Aortic smooth muscle cell (primary cell): ENCODE data around the gene APOC3. TPM values are rescaled to one million over a fixed set of nuclear protein-coding genes. Genes with fewer than 3 reads are reported as not detected.

ENCODE experiments used
- total RNA-seq: library from RNA; depleted of rRNA; stranded (reverse); fragments of >200 nt; gene quantifications from 2 replicates; pipeline ENCODE4 v1.2.3, GENCODE V29; 2014

Gene APOC3
- not detected in 2 replicates for total RNA-seq

DNA sequence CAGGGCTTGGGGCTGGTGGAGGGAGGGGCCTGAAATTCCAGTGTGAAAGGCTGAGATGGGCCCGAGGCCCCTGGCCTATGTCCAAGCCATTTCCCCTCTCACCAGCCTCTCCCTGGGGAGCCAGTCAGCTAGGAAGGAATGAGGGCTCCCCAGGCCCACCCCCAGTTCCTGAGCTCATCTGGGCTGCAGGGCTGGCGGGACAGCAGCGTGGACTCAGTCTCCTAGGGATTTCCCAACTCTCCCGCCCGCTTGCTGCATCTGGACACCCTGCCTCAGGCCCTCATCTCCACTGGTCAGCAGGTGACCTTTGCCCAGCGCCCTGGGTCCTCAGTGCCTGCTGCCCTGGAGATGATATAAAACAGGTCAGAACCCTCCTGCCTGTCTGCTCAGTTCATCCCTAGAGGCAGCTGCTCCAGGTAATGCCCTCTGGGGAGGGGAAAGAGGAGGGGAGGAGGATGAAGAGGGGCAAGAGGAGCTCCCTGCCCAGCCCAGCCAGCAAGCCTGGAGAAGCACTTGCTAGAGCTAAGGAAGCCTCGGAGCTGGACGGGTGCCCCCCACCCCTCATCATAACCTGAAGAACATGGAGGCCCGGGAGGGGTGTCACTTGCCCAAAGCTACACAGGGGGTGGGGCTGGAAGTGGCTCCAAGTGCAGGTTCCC lies at the start of gene APOC3:
Gene APOC3, plus strand, starts transcription at position 383 of the 659 bp plus-strand sequence. CDS start 676 bp downstream, outside the sequence.

DNA sequence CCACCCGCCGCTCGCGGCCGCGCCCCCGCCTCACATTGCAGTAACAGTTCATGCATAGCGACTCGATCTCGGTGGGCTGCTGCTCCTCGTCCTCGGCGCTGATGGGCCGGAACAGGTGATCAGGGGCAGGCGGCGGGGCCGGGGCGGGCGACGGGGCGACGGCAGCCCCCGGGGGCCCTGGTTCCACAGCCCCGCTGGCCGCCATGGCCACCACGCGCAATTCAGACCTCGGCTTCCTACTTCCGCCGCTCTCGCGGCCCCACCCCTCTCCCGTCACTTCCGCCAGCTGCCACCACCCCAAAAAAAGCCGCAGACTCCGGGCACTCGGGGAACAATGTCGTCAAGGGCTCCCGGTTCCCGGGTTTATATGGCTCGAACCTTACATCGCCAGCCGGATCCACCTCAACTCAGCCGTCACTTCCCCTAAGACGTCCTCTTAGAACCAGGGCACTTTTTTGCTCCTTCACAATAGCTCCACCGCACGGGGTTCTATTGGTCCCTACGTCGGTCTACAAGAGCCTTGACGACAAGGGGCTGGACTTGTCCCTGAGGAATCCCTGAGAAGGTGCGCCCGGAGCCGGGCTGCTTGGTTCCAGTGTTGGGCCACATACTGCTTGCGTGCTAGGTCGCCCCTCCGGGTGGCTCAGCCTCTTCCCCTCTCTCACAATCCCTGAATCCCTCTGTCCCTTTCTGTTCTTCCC lies 41.8 kb upstream of the APOC3 start, which contains the start of gene ZPR1:
Gene ZPR1, minus strand, starts transcription at position 238 of the 701 bp plus-strand sequence. Its CDS starts 33 bp downstream, at position 205.

DNA sequence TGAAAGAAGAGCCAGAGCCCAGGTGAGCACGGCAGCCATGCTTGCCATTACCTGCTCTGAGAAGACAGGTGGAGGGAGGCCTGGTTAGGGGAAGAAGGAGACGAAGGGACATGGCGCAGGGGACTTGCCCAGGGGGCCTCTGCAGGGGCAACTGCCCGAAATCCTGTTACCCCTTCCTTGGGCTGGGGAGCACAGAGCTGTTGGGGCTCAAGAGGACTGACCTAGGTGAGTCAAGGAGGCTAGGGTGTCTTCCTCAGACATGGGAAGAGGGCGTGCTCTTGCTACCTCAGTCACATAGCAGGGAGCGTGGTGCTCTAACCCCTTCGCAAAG lies 37.9 kb upstream of the APOC3 start, which contains the start of gene APOA5:
Gene APOA5, minus strand, starts transcription at position 67 of the 331 bp plus-strand sequence. Its CDS starts 19 bp downstream, at position 48.

DNA sequence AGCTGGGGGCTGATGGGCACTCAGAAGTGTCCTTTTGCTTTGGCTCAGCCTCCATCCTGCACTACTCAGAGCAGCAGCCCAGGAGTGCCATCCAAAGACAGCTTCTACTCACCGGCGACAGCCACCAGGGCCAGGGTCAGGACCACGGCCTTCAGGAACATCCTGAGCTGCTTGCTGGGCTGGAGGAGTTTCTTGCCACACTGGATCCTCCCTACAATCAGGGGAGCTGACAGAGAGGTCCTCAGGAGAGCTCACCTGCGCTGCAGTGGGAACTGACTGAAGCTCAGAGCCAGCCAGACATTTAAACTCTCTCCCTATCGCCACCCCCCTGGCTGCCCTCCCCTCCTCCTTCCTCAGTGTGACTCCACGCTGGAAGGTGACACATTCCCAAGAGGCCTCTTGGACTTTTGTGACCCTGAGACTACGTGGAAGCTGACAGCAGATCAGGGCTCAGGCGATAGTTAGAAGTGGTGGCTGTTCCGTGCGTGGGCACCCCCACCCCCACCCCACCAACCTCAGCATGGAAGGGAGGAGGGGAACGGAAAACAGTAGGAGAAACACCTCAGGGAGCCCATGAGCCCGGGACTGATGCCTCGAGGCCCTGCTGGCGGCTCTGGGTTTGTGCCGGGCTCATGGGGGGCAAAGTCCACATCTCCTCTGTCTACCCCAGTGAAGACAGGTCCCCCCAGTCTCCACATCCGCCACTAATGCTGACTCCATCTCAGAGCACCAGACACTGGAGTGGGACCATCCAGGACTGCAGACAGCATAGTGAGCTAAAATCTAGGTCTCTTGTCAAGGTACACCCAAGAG lies 6.5 kb upstream of the APOC3 start, which contains the start of gene APOA4:
Gene APOA4, minus strand, starts transcription at position 274 of the 813 bp plus-strand sequence. Its CDS starts 113 bp downstream, at position 161.

DNA sequence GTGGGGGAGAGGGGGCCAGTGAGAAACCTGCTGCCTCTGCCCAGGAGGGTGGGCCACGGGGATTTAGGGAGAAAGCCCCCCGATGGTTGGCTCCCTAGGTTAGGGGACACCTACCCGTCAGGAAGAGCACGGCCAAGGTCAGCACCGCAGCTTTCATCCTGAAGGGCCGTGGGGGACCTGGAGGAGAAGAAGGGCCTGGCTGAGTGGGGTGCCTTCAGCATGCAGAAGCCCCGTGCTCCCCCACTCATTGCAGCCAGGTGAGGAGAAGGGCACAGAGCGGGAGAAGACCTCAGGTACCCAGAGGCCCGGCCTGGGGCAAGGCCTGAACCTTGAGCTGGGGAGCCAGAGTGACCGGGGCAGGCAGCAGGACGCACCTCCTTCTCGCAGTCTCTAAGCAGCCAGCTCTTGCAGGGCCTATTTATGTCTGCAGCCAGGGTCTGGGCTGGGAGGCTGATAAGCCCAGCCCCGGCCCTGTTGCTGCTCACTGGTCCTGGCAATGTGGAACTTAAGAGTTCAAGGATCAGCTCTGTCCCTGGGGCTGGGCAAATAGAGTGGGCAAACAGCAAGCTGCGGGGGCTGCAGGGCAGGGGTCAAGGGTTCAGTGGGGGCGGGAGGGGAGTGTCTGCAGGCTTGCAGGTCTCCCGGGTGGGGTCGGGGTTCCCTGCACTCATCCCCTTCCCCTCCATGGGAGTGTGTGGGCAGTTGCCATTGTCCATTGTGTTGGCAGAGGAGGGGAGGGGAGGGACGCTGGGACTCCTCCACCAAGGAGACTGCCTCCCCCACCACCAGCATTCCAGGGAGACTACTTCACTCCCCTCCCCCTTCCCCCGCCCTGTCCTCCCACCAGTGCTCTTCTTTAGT lies 7.8 kb downstream of the APOC3 start, which contains the start of gene APOA1:
Gene APOA1, minus strand, starts transcription at position 392 of the 861 bp plus-strand sequence. Its CDS starts 235 bp downstream, at position 157.

Other genes with a start within 250 kb of the APOC3 start
- gene BUD13, start 56.9 kb upstream of the APOC3 start, total RNA-seq, result 10.7 and 13.7 TPM in 2 replicates
- gene ZPR1, start 41.9 kb upstream of the APOC3 start, total RNA-seq, result 32.8 and 34.7 TPM in 2 replicates
- under 0.01 TPM in 1 of 2 replicates, not detected in the other for gene APOA5, start 38.0 kb upstream of the APOC3 start, total RNA-seq
- not detected in 2 replicates for gene APOA4, start 6.6 kb upstream of the APOC3 start, total RNA-seq
- 0.66 and 0.87 TPM in 2 replicates for gene APOA1, start 7.7 kb downstream of the APOC3 start, total RNA-seq